GM21381 (cell line): Measurements from ENCODE around the gene ASAP2.
"Not testable (repeated sequence)": the region's sequence is repeated elsewhere in the genome, so short reads cannot be mapped to it uniquely, and the experiment has no call there.

Source experiments
- ATAC-seq: cut with Tn5 transposase; IDR thresholded peaks from one replicate; pipeline ENCODE4 v1.9.1; 2021; ENCODE audit warnings: mild to moderate bottlenecking, moderate library complexity; ENCODE audit not compliant: unreplicated experiment

Gene ASAP2

GRCh38 chr2:9394816-9395215 lies 188.2 kb downstream of the ASAP2 start:
- no peak for ATAC-seq

- no peak for ATAC-seq
Observed at GRCh38 chr2:9397201-9397600, 190.6 kb downstream of the ASAP2 start.

- not testable (repeated sequence) for ATAC-seq
Observed at GRCh38 chr2:9398251-9398650, 191.6 kb downstream of the ASAP2 start.

DNA sequence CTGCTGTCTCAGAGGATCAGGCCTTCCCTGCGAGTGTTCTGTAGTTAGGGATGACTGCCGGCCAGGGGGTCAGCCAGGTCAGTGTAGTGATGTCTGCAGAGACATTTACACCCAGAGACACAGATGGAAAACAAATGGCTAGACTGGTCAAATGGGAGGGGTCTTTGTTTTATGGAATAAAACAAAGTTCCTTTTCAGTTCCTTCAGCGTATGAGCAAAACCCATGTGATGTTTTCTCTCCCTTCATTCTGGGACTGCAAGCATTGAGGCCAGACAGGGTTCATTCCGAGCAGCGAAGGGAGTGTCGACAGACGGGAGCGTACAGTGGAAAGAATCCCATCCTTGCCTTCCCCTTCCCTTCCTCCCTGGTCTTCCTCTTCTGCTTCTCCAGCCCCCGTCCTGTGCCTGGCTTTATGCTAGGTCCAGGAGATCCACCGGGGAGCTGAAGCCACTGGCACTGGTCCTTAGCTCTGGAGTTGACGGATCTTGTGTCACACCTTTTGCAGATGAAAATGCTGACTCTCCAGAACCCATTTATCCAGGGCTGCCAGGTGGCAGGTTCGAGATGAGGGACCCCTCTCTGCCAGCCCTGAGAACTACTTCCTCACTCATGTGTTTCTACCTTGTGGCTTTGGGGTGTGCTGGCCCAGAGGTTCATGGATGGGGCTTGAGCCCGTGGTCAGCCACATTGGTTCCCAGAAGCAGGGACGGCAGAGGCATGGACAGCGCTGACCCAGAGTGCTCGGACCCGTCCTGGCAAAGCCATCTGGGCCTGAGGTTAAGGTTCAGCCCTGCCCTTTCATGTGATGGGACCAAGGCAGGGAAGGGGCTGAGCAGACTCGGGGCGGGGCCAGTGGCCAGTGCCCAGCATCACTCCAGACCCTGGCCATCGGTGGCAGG lies 192.5 kb downstream of the ASAP2 start:
- no peak for ATAC-seq

GRCh38 chr2:9400268-9401058 lies 193.9 kb downstream of the ASAP2 start:
- ATAC-seq = no peak

DNA sequence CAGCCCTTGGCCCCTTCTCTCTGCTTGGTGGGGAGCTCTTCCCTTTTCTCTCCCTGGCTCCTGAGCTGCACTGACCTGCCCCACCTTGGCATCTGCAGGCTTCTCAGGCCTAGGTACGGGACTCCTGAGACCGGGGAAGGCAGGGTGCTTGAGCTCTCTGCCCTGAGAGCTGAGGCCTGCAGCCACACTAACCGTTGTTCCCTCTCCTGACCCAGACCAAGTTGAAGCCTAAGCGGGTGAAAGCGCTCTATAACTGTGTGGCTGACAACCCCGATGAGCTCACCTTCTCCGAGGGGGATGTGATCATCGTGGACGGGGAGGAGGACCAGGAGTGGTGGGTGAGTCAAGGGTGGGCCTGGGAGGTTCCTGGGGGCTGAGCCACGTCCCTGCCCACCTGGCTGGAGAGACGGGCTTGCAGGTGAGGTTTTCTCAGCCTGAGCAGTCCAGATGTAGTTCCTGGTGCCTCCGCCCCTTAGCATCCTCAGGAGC lies 194.5 kb downstream of the ASAP2 start:
- no peak for ATAC-seq

DNA sequence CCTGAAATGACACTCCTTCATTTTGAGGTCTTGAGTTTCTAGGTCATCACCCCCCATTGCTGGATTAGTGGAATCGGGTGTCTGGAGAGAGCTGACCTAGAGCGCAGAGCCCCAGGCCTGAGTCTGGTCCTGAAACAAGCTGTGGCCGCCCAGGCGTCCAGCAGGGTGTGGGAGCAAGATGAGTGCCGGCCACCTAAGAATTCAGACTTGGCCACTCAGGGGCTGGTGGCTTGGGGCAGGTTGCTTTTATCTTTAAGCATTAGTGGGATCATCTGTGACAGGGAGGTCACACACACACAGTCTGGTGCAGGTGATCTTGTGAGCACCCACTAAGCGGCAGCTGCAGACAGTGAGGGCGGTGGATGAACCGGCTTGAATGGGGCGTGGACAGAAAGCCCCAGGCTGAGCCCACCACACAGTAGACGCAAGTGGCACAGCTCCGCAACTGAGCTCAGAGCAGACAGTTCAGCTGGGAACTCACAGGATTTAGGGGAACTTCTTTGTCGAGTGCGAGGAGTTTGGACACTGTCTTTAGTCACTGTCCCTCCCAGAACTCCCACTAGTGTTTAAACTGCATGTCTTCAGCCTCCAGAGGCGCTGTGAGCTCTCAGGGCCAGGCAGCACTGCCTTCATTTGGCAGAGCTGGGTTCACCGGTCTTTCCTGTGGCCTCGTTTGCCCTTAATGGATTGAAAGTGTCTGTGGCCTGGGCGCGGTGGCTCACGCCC lies 195.2 kb downstream of the ASAP2 start:
- ATAC-seq = no peak

DNA sequence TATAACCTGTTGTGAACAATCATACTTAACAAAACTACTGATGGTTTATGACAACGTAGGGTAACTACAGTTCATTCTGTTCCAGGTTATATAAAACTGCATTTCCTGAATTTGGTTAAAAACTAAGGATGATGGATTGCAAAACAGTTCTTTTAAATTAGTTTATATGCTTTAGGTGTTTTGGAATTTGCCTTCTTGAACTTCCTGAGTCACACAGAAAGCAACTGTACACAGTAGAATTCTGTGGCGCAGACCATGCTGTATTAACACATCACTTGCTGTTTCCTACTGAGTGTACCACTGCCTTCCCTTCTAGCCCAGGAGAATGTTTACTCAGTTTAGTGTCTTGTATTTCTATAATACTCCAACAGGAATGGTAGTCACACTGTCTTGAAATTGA lies 197.3 kb downstream of the ASAP2 start:
- no peak for ATAC-seq

DNA sequence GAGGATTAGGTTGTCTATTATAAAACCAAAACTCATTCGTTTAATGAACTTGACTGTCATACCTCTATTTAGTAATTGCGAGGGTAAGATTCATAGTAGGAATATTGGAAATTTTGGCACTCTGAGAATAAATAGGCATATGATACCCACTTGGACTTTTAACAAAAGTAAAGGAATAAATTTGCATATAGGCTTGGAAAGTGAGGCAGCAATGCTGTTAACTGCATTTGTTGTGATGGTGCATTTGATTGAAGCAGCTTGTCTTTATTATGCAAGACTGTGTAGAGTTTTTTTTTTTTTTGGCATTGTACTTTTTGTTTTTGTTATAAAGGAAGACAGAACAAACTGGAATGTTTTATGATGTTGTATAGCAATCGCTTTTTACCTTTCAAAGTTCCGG lies 197.8 kb downstream of the ASAP2 start:
- no peak for ATAC-seq

GRCh38 chr2:9405636-9406035 lies 199.0 kb downstream of the ASAP2 start:
- ATAC-seq = no peak

- ATAC-seq = no peak
Observed at GRCh38 chr2:9406529-9407362, 200.1 kb downstream of the ASAP2 start.

GRCh38 chr2:9407363-9407811 lies 200.8 kb downstream of the ASAP2 start:
- ATAC-seq = no peak

DNA sequence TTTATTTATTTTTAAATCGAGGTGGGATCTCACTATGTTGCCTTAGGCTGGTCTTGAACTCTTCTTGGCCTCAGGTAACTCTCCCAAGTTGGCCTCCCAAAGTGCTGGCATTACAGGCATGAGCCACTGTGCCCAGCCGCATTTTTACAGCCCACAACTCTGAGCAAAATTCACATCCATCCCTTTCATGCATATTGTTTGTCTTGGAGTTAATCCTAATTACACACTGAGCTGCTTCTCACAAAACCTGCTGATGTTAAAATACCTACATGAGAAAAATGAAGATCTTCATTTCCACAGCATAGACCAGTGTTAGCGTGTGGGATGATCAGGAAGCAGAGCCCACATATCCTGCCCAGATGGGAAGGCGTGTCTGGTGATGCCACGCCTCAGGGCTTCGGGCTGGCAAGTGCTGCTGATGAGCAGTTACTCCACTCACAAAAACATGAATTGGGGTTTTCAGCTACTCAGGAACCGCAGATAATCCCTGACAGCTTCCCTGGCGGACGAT lies 202.1 kb downstream of the ASAP2 start:
- ATAC-seq = no peak

DNA sequence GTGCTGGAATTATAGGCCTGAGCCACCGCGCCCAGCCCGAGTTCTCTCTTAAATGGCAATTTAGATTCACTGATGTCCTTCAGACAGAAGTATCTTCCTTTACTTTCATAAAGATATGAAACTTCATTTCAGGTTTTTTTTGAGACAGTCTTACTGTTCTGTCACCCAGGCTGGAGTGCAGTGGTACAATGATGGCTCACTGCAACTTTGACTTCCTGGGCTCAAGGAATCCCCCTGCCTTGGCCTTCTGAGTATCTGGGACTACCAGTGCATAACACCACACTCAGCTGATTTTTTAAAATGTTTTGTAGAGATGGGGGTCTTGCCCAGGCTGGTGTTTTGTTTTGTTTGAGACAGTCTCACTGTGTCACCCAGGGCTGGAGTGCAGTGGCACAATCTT lies 203.5 kb downstream of the ASAP2 start:
- no peak for ATAC-seq

GRCh38 chr2:9412781-9413180 lies 206.2 kb downstream of the ASAP2 start:
- no peak for ATAC-seq

DNA sequence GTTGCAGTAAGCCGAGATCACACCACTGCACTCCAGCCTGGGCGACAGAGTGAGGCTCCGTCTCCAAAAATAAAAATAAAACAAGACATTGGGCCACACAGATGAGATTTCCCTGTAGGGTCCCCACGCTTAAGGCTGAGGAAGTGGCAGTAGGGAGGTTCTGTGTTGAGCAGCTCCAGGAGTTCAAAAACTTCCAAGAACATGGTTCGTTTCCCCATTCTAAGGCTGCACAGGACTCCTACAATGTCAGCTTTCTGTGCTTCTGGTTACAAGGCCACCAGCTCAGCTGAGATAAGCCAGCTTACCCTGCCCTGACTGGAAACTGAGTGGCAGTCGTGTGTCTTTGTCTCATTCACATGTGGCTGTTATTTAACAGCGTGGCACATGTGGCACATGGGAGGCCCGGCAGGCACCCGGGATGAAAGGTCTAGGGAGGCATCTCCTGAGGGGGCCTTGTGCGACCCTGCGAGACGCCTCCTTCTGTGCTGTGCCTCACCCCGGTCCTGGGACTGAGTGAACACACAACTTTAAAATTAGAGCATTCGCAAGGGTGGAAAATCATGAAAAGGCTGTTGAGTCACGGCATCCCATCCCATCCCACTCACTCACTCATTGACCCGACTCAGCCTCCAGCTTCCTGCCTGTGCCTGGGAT lies 209.0 kb downstream of the ASAP2 start:
- no peak for ATAC-seq

- ATAC-seq = no peak
Observed at GRCh38 chr2:9416267-9416961, 209.8 kb downstream of the ASAP2 start.

GRCh38 chr2:9416962-9417316 lies 210.3 kb downstream of the ASAP2 start:
- ATAC-seq = no peak

DNA sequence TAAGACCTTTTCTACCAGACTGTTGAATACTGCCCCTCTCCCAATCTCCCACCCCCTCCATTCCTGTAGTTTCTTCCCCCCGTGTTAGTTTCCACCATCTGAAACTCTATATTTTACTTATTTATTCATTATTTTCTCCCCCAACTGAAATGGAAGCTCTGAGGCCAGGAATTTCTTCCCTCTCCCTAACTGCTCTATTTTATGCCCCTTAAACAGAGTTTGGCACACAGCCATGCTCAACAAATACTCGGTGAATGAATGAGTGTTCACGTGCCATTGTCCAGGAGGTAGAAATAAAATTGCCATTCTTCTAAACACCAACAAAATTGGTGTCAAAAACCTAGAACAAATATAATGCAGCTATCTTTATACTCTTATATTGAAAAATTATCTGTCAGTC lies 211.1 kb downstream of the ASAP2 start:
- ATAC-seq = no peak
